ENCODE results near the gene LRGUK.

- TF ChIP-seq YY1 (IDR thresholded peaks at IDR 0.05; ENCODE audit: insufficient read depth, insufficient read length) = no peak
- no peak for TF ChIP-seq ZNF274 (IDR thresholded peaks at IDR 0.05; ENCODE audit: low read depth, low read length)
- TF ChIP-seq SUZ12 (IDR thresholded peaks at IDR 0.05; ENCODE audit: extremely low read depth, insufficient read depth, insufficient read length) = no peak
Measured at GRCh38 chr7:134246347-134246746, 119.2 kb downstream of the LRGUK start.

Data from NT2/D1 (cell line).